Right lobe of liver (tissue), 6 donors: Measurements from ENCODE around the gene GNB4. TPM values are rescaled to one million over a fixed set of nuclear protein-coding genes. Genes with fewer than 3 reads are reported as not detected.

Experiments
- ATAC-seq, 4 donors: fragments of 200-7000 bp; cut with Tn5 transposase; one replicate each; pipeline ENCODE4 v1.9.1; 2020; ENCODE audit warnings: mild to moderate bottlenecking in 4 of 4, moderate library complexity in 4 of 4
- DNase-seq, 3 donors: peaks; one replicate each; pipeline ENCODE4 v3.0.0-alpha.2; 2020
- H3K27ac ChIP-seq, 3 donors: fragments of 200-600 bp; one replicate each; pipeline ENCODE4 v1.8.0; 2022
- H3K27me3 ChIP-seq, 2 donors: fragments of 200-600 bp; one replicate each; pipeline ENCODE4 v1.8.0; 2022
- H3K36me3 ChIP-seq, 4 donors: fragments of 200-600 bp; sonication (generic) in 1 of 4; one replicate each; pipeline versions ENCODE4 v1.5.1 to v1.8.0; 2017 to 2022; ENCODE audit warnings: control low read depth in 1 of 4
- H3K4me1 ChIP-seq, 4 donors: fragments of 200-600 bp; sonication (generic) in 1 of 4; one replicate each; pipeline versions ENCODE4 v1.5.1 to v1.8.0; 2017 to 2022; ENCODE audit warnings: control low read depth in 1 of 4
- H3K4me3 ChIP-seq, 3 donors: fragments of 200-600 bp; one replicate each; pipeline ENCODE4 v1.8.0; 2022
- H3K9me3 ChIP-seq, 4 donors: fragments of 200-600 bp; sonication (generic) in 1 of 4; one replicate each; pipeline versions ENCODE4 v1.5.1 to v1.8.0; 2017 to 2022; ENCODE audit warnings: control low read depth in 1 of 4
- POLR2A ChIP-seq: fragments of 450-650 bp; IDR thresholded peaks from one replicate; pipeline ENCODE4 v1.6.1; 2017; ENCODE audit warnings: antibody characterized with exemption, mild to moderate bottlenecking
- WGBS: methylation state at CpG from one replicate; pipeline ENCODE4 v1.1.6; 2018; ENCODE audit warnings: low coverage, low lambda C conversion rate; ENCODE audit not compliant: insufficient coverage; ENCODE audit errors: missing lambda C conversion rate; 5-methylcytosine and 5-hydroxymethylcytosine counted together
- intact Hi-C, 2 donors: fragments of 100-400 bp; cut with DNase I; formaldehyde crosslinking; loops; one replicate each; pipeline versions ENCODE4 v1.11.2 to v1.14.1; 2022
- total RNA-seq, 6 experiments: library from RNA; depleted of rRNA in 2 of 6; stranded (reverse); fragments of >200 nt in 2 of 6; fragmentation: NEBNext Ultra II Directional in 3 of 6; extraction: Animal tissue kit (Norgen Biotek cat#: 25700) in 3 of 6; gene quantifications; one replicate each; pipeline versions ENCODE4 v1.1.0 to v1.2.4, GENCODE V29; 2016 to 2023
- TF ChIP-seq, protein P1 (sequence below), 4 donors: fragments of 200-600 bp in 3 of 4; fragments of 450-650 bp in 1 of 4; IDR thresholded peaks; one replicate each; pipeline versions ENCODE4 v1.5.1 to v1.8.0; 2016 to 2022; ENCODE audit warnings: antibody characterized with exemption in 4 of 4, mild to moderate bottlenecking in 2 of 4
- donor health status: DM: no; HTN: yes; CAD: no.
- donor health status: DM: no; HTN: no; CAD: no.
- donor health status: DM: no; HTN: no; CAD: no.
- donor health status: DM: no; HTN: yes; CAD: no.
- donor health status: DM: no; HTN: yes; CAD: no.

GNB4 gene
- total RNA-seq, 6 experiments from 2014 or later: 2.9 to 9.5 (median 5.2) TPM

DNA sequence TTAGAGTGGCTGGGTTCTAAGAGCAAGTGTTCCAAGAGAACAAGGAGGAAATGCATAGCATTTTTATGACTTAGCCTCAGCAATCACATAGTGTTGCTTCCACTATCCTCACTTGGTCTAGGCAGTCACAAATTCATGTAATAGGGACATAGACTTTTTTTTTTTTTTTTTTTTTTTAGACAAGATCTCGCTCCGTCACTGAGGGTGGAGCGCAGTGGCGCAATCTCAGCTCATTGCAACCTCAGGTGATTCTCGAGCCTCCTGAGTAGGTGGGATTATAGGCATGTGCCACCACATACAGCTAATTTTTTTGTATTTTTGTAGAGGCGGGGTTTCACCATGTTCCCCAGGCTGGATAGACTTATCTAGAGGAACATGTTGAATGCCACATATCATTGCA lies 4.7 kb upstream of the GNB4 start:
- no peak for DNase-seq
- Histone ChIP-seq H3K27ac (no peak overlapping the region), H3K4me3 (no peak overlapping the region), H3K36me3 (no peaks in the 10 kb centered on the region), H3K9me3 (no peaks in the 10 kb centered on the region), H3K27me3 (no peaks in the 10 kb centered on the region), H3K4me1 (no peaks in the 10 kb centered on the region)
- WGBS: 84% methylated on average over 6 of the region's 6 CpGs
- intact Hi-C loops: no loop called here
- TF ChIP-seq, protein P1, sequence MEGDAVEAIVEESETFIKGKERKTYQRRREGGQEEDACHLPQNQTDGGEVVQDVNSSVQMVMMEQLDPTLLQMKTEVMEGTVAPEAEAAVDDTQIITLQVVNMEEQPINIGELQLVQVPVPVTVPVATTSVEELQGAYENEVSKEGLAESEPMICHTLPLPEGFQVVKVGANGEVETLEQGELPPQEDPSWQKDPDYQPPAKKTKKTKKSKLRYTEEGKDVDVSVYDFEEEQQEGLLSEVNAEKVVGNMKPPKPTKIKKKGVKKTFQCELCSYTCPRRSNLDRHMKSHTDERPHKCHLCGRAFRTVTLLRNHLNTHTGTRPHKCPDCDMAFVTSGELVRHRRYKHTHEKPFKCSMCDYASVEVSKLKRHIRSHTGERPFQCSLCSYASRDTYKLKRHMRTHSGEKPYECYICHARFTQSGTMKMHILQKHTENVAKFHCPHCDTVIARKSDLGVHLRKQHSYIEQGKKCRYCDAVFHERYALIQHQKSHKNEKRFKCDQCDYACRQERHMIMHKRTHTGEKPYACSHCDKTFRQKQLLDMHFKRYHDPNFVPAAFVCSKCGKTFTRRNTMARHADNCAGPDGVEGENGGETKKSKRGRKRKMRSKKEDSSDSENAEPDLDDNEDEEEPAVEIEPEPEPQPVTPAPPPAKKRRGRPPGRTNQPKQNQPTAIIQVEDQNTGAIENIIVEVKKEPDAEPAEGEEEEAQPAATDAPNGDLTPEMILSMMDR (IDR thresholded peaks at IDR 0.05): no peak
- TF ChIP-seq POLR2A: no peak
- no peak for ATAC-seq

DNA sequence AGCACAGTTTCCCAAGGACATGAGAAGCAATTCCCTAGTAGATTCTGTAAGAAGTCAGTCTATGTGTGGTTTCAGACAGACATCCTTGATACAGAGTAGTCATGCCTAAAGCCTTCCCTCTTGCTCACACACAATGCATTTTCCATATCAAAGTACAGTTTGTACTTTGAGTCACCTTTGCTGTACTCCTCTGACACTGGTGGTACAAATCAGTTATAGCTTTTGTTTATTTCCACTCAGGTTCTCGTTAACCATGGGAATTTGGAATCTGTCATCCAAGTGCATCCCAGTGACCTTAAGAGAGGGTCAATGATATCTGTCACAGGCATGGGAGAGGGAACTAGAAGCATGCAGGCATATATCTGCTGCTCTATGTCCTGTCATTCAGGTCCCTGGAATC lies 3.6 kb upstream of the GNB4 start:
- Histone ChIP-seq H3K9me3 (no peaks in the 10 kb centered on the region), H3K27ac (no peak overlapping the region), H3K4me3 (no peak overlapping the region), H3K27me3 (no peaks in the 10 kb centered on the region), H3K36me3 (no peaks in the 10 kb centered on the region), H3K4me1 (peaks cover 0 to 3% (median 0%) of the 10 kb centered on the region in 4 donors)
- 25% methylated on average over 1 of the region's 1 CpG for WGBS
- TF ChIP-seq POLR2A: no peak
- TF ChIP-seq, protein P1 (IDR thresholded peaks at IDR 0.05): no peak
- intact Hi-C loops: no loop called here
- DNase-seq (no peak), ATAC-seq (no peak)

DNA sequence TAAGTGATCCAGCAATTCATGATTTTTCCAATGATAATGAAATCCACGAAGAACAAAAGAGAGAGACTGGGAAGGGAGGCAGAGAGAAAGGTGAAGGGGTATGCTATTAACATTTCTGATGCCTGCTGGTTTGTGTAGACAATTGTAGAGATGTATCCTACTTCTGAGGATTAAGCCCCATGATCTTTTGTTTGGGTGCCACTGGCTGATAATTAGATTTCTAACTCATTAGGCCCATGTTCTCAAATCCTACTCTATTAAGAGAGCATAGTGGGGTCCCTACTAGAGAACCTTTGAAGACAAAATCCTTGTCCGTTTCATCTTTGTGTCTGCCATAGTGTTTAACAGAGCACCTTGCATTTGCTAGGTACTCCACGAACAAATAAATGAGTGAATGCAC lies 2.7 kb upstream of the GNB4 start:
- WGBS: 53% methylated on average over 3 of the region's 3 CpGs
- TF ChIP-seq POLR2A: no peak
- TF ChIP-seq, protein P1 (IDR thresholded peaks at IDR 0.05): no peak
- intact Hi-C loops: no loop called here

DNA sequence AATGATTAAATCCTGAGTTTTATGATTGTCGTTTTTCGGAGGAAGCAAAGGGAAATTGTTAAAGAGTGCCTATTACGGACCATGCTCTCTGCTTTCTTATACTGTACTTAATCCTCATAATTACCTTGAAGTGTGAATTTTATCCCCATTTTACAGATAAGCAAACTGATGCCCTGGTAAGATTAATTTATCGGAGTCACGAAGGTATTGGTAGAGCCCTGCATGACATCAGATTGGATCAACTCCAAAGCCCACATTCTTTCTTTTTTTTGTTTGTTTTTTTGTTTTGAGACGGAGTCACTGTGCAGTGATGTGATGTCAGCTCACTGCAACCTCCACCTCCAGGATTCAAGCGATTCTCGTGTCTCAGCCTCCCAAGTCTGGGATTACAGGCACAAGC lies 1.6 kb upstream of the GNB4 start:
- ATAC-seq (no peak), DNase-seq (no peak)
- peak overlapping the region in 1 of 3 donors; percentile 79 for H3K27ac ChIP-seq
- no peaks in the 10 kb centered on the region for H3K27me3 ChIP-seq
- WGBS: 74% methylated on average over 8 of the region's 8 CpGs
- no peaks in the 10 kb centered on the region for H3K9me3 ChIP-seq
- no peaks in the 10 kb centered on the region for H3K36me3 ChIP-seq
- intact Hi-C loops: no loop called here
- TF ChIP-seq, protein P1 (IDR thresholded peaks at IDR 0.05): no peak
- TF ChIP-seq POLR2A: no peak
- H3K4me1 ChIP-seq: peaks cover 0 to 3% (median 0%) of the 10 kb centered on the region in 4 donors
- H3K4me3 ChIP-seq: no peak overlapping the region

More for the DNA sequence above, 2.7 kb upstream of the GNB4 start:
- Histone ChIP-seq H3K4me1 (peaks cover 0 to 3% (median 0%) of the 10 kb centered on the region in 4 donors), H3K9me3 (no peaks in the 10 kb centered on the region), H3K4me3 (no peak overlapping the region), H3K36me3 (no peaks in the 10 kb centered on the region), H3K27ac (no peak overlapping the region), H3K27me3 (no peaks in the 10 kb centered on the region)
- DNase-seq: no peak
- no peak for ATAC-seq

DNA sequence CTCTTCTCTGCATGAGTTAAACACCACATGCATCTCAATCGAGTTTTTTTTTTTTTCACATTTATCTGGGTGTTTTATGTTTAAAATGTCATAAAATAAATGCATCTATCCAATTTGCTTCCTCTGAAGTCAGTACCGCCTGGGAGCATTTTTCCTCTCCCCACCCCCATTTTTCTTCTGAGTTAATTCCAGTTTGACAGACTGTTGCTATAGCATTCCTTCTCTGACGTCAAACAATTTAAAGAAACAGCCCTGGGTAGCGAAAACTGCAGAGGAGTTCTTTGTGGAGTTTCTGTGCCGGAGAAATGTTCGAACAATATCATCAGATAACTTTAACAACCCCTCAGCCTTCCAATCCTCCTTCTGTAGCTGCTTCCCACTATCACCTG lies 900 bp upstream of the GNB4 start:
- no peak for DNase-seq
- peak overlapping the region in 1 of 3 donors; percentile 57 for H3K4me3 ChIP-seq
- no peaks in the 10 kb centered on the region for H3K9me3 ChIP-seq
- H3K36me3 ChIP-seq: no peaks in the 10 kb centered on the region
- peak in 3 of 4 donors; percentile 12 to 27 (median 16) for ATAC-seq
- H3K4me1 ChIP-seq: peaks cover 0 to 3% (median 0%) of the 10 kb centered on the region in 4 donors
- peak overlapping the region; percentile 70 to 94 (median 79) for H3K27ac ChIP-seq
- intact Hi-C loops: no loop called here
- H3K27me3 ChIP-seq: no peaks in the 10 kb centered on the region
- TF ChIP-seq, protein P1 (IDR thresholded peaks at IDR 0.05): no peak
- no peak for TF ChIP-seq POLR2A
- WGBS: 34% methylated on average over 6 of the region's 6 CpGs
